MG63 (cell line): ENCODE data around the gene IGFBP5. TPM values are rescaled to one million over a fixed set of nuclear protein-coding genes. Genes with fewer than 3 reads are reported as not detected.

Experiments used
- DNase-seq: peaks from one replicate; pipeline ENCODE4 v3.0.0-alpha.2; 2020
- H3K27me3 ChIP-seq: fragments of 250-450 bp; sonication (Bioruptor Pico); 2 replicates; pipeline ENCODE4 v1.5.1; 2020; ENCODE audit warnings: mild to moderate bottlenecking, moderate library complexity
- H3K36me3 ChIP-seq: fragments of 250-450 bp; sonication (Bioruptor Pico); 2 replicates; pipeline ENCODE4 v1.5.1; 2020; ENCODE audit warnings: mild to moderate bottlenecking, moderate library complexity
- H3K4me3 ChIP-seq: fragments of 250-450 bp; sonication (Bioruptor Pico); 2 replicates; pipeline ENCODE4 v1.5.1; 2020; ENCODE audit warnings: mild to moderate bottlenecking, moderate library complexity
- H3K9me3 ChIP-seq: fragments of 250-450 bp; sonication (Bioruptor Pico); 2 replicates; pipeline ENCODE4 v1.5.1; 2020; ENCODE audit warnings: mild to moderate bottlenecking, moderate library complexity
- total RNA-seq: library from RNA; depleted of rRNA; stranded (reverse); fragments of >200 nt; shearing (Covaris generic); gene quantifications from 2 replicates; pipeline ENCODE4 v1.2.3, GENCODE V29; 2014; ENCODE audit warnings: low replicate concordance

The IGFBP5 gene
- total RNA-seq, 1 experiment from 2014 or later, result 1.8 TPM

GRCh38 chr2:216645636-216645950 lies 49.8 kb downstream of the IGFBP5 start:
- no peaks in the 10 kb centered on the region for H3K27me3 ChIP-seq
- no peak overlapping the region for H3K4me3 ChIP-seq
- no peaks in the 10 kb centered on the region for H3K9me3 ChIP-seq
- H3K36me3 ChIP-seq, result no peaks in the 10 kb centered on the region; the same call in none of the 2 replicates
- no peak for DNase-seq

GRCh38 chr2:216644842-216645635 lies 50.3 kb downstream of the IGFBP5 start:
- no peaks in the 10 kb centered on the region for H3K27me3 ChIP-seq
- no peaks in the 10 kb centered on the region; the same call in none of the 2 replicates for H3K36me3 ChIP-seq
- no peaks in the 10 kb centered on the region for H3K9me3 ChIP-seq
- no peak for DNase-seq
- H3K4me3 ChIP-seq, result no peak overlapping the region

GRCh38 chr2:216643986-216644659 lies 51.2 kb downstream of the IGFBP5 start:
- Histone ChIP-seq H3K27me3 (no peaks in the 10 kb centered on the region), H3K9me3 (no peaks in the 10 kb centered on the region), H3K4me3 (no peak overlapping the region), H3K36me3 (no peaks in the 10 kb centered on the region; the same call in none of the 2 replicates)
- DNase-seq, result peak; percentile 82

GRCh38 chr2:216637472-216637871 lies 57.9 kb downstream of the IGFBP5 start:
- no peak for DNase-seq
- no peaks in the 10 kb centered on the region for H3K27me3 ChIP-seq
- no peak overlapping the region for H3K4me3 ChIP-seq
- no peaks in the 10 kb centered on the region for H3K36me3 ChIP-seq
- H3K9me3 ChIP-seq, result no peaks in the 10 kb centered on the region

GRCh38 chr2:216636551-216637450 lies 58.5 kb downstream of the IGFBP5 start:
- DNase-seq, result peak; percentile 43
- H3K36me3 ChIP-seq, result no peaks in the 10 kb centered on the region
- H3K4me3 ChIP-seq, result no peak overlapping the region

GRCh38 chr2:216635701-216636550 lies 59.4 kb downstream of the IGFBP5 start:
- no peak overlapping the region for H3K4me3 ChIP-seq
- DNase-seq, result no peak
- no peaks in the 10 kb centered on the region for H3K36me3 ChIP-seq
- H3K27me3 ChIP-seq, result no peaks in the 10 kb centered on the region
- no peaks in the 10 kb centered on the region for H3K9me3 ChIP-seq

More at GRCh38 chr2:216636551-216637450, 58.5 kb downstream of the IGFBP5 start:
- H3K27me3 ChIP-seq, result no peaks in the 10 kb centered on the region
- H3K9me3 ChIP-seq, result no peaks in the 10 kb centered on the region

GRCh38 chr2:216635171-216635570 lies 60.2 kb downstream of the IGFBP5 start:
- Histone ChIP-seq H3K27me3 (no peaks in the 10 kb centered on the region), H3K36me3 (no peaks in the 10 kb centered on the region), H3K9me3 (no peaks in the 10 kb centered on the region), H3K4me3 (peak overlapping the region; percentile 16; the same call in 1 of the 2 replicates)
- no peak for DNase-seq

GRCh38 chr2:216634370-216635148 lies 60.8 kb downstream of the IGFBP5 start:
- Histone ChIP-seq H3K27me3 (no peaks in the 10 kb centered on the region), H3K4me3 (peak overlapping the region; percentile 70), H3K36me3 (no peaks in the 10 kb centered on the region), H3K9me3 (no peaks in the 10 kb centered on the region)
- no peak for DNase-seq

GRCh38 chr2:216633616-216634369 lies 61.6 kb downstream of the IGFBP5 start:
- H3K36me3 ChIP-seq, result no peaks in the 10 kb centered on the region
- no peaks in the 10 kb centered on the region for H3K9me3 ChIP-seq
- H3K4me3 ChIP-seq, result peak overlapping the region; percentile 70
- DNase-seq, result peak; percentile 30
- H3K27me3 ChIP-seq, result no peaks in the 10 kb centered on the region

GRCh38 chr2:216632952-216633615 lies 62.3 kb downstream of the IGFBP5 start, which contains the start of gene IGFBP2:
Gene IGFBP2, plus strand, starts transcription at chr2:216633420. Its CDS starts 104 bp downstream, at chr2:216633524.
- DNase-seq, result peak; percentile 68
- no peaks in the 10 kb centered on the region for H3K36me3 ChIP-seq
- H3K4me3 ChIP-seq, result peak within 1 kb of the TSS; percentile 70
- H3K9me3 ChIP-seq, result no peaks in the 10 kb centered on the region
- no peaks in the 10 kb centered on the region for H3K27me3 ChIP-seq

GRCh38 chr2:216632346-216632951 lies 62.9 kb downstream of the IGFBP5 start:
- Histone ChIP-seq H3K36me3 (no peaks in the 10 kb centered on the region), H3K4me3 (peak overlapping the region; percentile 47), H3K9me3 (no peaks in the 10 kb centered on the region), H3K27me3 (no peaks in the 10 kb centered on the region)
- no peak for DNase-seq

- H3K4me3 ChIP-seq, result no peak overlapping the region
- no peaks in the 10 kb centered on the region for H3K36me3 ChIP-seq
- H3K27me3 ChIP-seq, result no peaks in the 10 kb centered on the region
- H3K9me3 ChIP-seq, result no peaks in the 10 kb centered on the region
- no peak for DNase-seq
These were observed 65.6 kb downstream of the IGFBP5 start for GRCh38 chr2:216629784-216630183.

- Histone ChIP-seq H3K9me3 (no peaks in the 10 kb centered on the region), H3K36me3 (no peaks in the 10 kb centered on the region), H3K27me3 (no peaks in the 10 kb centered on the region), H3K4me3 (no peak overlapping the region)
- no peak for DNase-seq
These were observed 68.5 kb downstream of the IGFBP5 start for GRCh38 chr2:216626875-216627245.
